Neural cell (in vitro differentiated cells): ENCODE measurements around the gene FILIP1L. TPM values are rescaled to one million over a fixed set of nuclear protein-coding genes. Genes with fewer than 3 reads are reported as not detected.

Experiments used
- H2AFZ ChIP-seq: fragments of 200-600, 300-800 bp; sonication (generic), shearing (Covaris generic); 2 replicates; pipeline ENCODE4 v1.6.0; 2014; ENCODE audit warnings: low read depth, mild to moderate bottlenecking, antibody characterized with exemption, low read length, moderate library complexity
- H3F3A ChIP-seq: fragments of 200-600 bp; shearing (Covaris generic); 2 replicates; pipeline ENCODE4 v1.6.1; 2016; ENCODE audit warnings: mild to moderate bottlenecking, moderate library complexity, mixed read lengths, antibody characterized with exemption, low read length; ENCODE audit not compliant: insufficient read depth, poor library complexity, severe bottlenecking
- H3K27ac ChIP-seq: fragments of 200-600, 300-800 bp; sonication (generic), shearing (Covaris generic); 2 replicates; pipeline ENCODE4 v1.5.1; 2014; ENCODE audit warnings: mild to moderate bottlenecking, low read length, moderate library complexity
- H3K27me3 ChIP-seq: fragments of 300-800, 200-600 bp; sonication (generic), shearing (Covaris generic); 2 replicates; pipeline ENCODE4 v1.6.0; 2014; ENCODE audit warnings: mild to moderate bottlenecking, low read depth, low read length, moderate library complexity; ENCODE audit not compliant: insufficient read depth
- H3K36me3 ChIP-seq: fragments of 300-800, 200-600 bp; sonication (generic), shearing (Covaris generic); 2 replicates; pipeline ENCODE4 v1.5.1; 2014; ENCODE audit warnings: mild to moderate bottlenecking, antibody characterized with exemption, low read length, moderate library complexity; ENCODE audit not compliant: insufficient read depth
- H3K4me2 ChIP-seq: fragments of 300-800, 200-600 bp; sonication (generic), shearing (Covaris generic); 2 replicates; pipeline ENCODE4 v1.6.0; 2014; ENCODE audit warnings: mild to moderate bottlenecking, low read length
- H3K4me3 ChIP-seq: fragments of 300-800, 200-600 bp; sonication (generic), shearing (Covaris generic); 2 replicates; pipeline ENCODE4 v1.5.1; 2014; ENCODE audit warnings: mild to moderate bottlenecking, low read length, moderate library complexity
- H3K79me2 ChIP-seq: fragments of 200-600 bp; shearing (Covaris generic); replicated peaks from 2 replicates; pipeline ENCODE4 v1.6.0; 2014; ENCODE audit warnings: mild to moderate bottlenecking, low read length, moderate library complexity; ENCODE audit not compliant: insufficient read depth
- H3K9ac ChIP-seq: fragments of 300-800, 200-600 bp; sonication (generic), shearing (Covaris generic); 2 replicates; pipeline ENCODE4 v1.6.1; 2016; ENCODE audit warnings: mild to moderate bottlenecking, low read length, mixed read lengths
- H3K9me2 ChIP-seq: fragments of 200-600 bp; shearing (Covaris generic); 2 replicates; pipeline ENCODE4 v1.6.1; 2016; ENCODE audit warnings: mild to moderate bottlenecking, low read length, mixed read lengths; ENCODE audit not compliant: insufficient read depth
- H3K9me3 ChIP-seq: fragments of 200-600, 300-800 bp; sonication (generic), shearing (Covaris generic); 2 replicates; pipeline ENCODE4 v1.6.1; 2016; ENCODE audit warnings: mild to moderate bottlenecking, mixed run types, low read length, moderate library complexity, mixed read lengths
- H4K20me1 ChIP-seq: fragments of 200-600 bp; shearing (Covaris generic); 2 replicates; pipeline ENCODE4 v1.6.1; 2016; ENCODE audit warnings: mild to moderate bottlenecking, mixed run types; ENCODE audit not compliant: insufficient read depth
- CTCF ChIP-seq: fragments of 450-650 bp; IDR thresholded peaks from 2 replicates; pipeline ENCODE4 v1.5.1; 2014; ENCODE audit warnings: antibody characterized with exemption, mild to moderate bottlenecking, moderate library complexity; ENCODE audit not compliant: poor library complexity, severe bottlenecking
- EP300 ChIP-seq: fragments of 450-650 bp; conservative IDR thresholded peaks from 2 replicates; pipeline ENCODE4 v1.6.1; 2014; ENCODE audit warnings: antibody characterized with exemption, mild to moderate bottlenecking, moderate library complexity; ENCODE audit not compliant: poor library complexity, severe bottlenecking
- EZH2 ChIP-seq: fragments of 200-600, 300-800 bp; shearing (Covaris generic), sonication (generic); IDR thresholded peaks from 2 replicates; pipeline ENCODE4 v1.6.1; 2014; ENCODE audit warnings: antibody characterized with exemption, low read length, borderline replicate concordance, mild to moderate bottlenecking; ENCODE audit not compliant: insufficient read depth, poor library complexity, severe bottlenecking
- MXI1 ChIP-seq: fragments of 450-650 bp; conservative IDR thresholded peaks from 2 replicates; pipeline ENCODE4 v1.6.1; 2014; ENCODE audit warnings: antibody characterized with exemption, mild to moderate bottlenecking; ENCODE audit not compliant: poor library complexity, severe bottlenecking
- POLR2AphosphoS5 ChIP-seq: IDR thresholded peaks from 2 replicates; pipeline ENCODE4 v1.6.1; 2012
- RAD21 ChIP-seq: fragments of 450-650 bp; conservative IDR thresholded peaks from 2 replicates; pipeline ENCODE4 v1.6.1; 2014; ENCODE audit warnings: antibody characterized with exemption, mild to moderate bottlenecking, moderate library complexity
- REST ChIP-seq: IDR thresholded peaks from 2 replicates; pipeline ENCODE4 v1.6.1; 2012; ENCODE audit warnings: borderline replicate concordance
- SMC3 ChIP-seq: fragments of 450-650 bp; conservative IDR thresholded peaks from 2 replicates; pipeline ENCODE4 v1.6.1; 2014; ENCODE audit warnings: antibody characterized with exemption, mild to moderate bottlenecking, moderate library complexity; ENCODE audit not compliant: poor library complexity
- TAF1 ChIP-seq: IDR thresholded peaks from 2 replicates; pipeline ENCODE4 v1.6.1; 2012; ENCODE audit warnings: low read depth
- polyA plus RNA-seq: library from polyadenylated mRNA; depleted of rRNA; stranded (reverse); fragments of >200 nt; gene quantifications from 2 replicates; pipeline ENCODE4 v1.2.3, GENCODE V29; 2014

Gene FILIP1L
- polyA plus RNA-seq, 1 donor from 2014 or later: 0.27 TPM

GRCh38 chr3:99981138-99981537 lies 133.2 kb downstream of the FILIP1L start:
- Histone ChIP-seq H3K36me3 (no peaks in the 10 kb centered on the region), H3K9me3 (peaks cover 3% of the 10 kb centered on the region), H3K27me3 (no peaks in the 10 kb centered on the region), H3K79me2 (no peaks in the 10 kb centered on the region), H2AFZ (no peak overlapping the region), H3K9me2 (no peaks in the 10 kb centered on the region), H3K4me2 (no peak overlapping the region), H3K4me3 (no peak overlapping the region), H3F3A (no peaks in the 10 kb centered on the region), H3K27ac (no peak overlapping the region), H3K9ac (no peak overlapping the region), H4K20me1 (no peaks in the 10 kb centered on the region)
- TF ChIP-seq REST (no peak), TAF1 (no peak), EP300 (no peak), SMC3 (no peak), RAD21 (no peak), EZH2 (no peak), CTCF (no peak), POLR2AphosphoS5 (no peak), MXI1 (no peak)

GRCh38 chr3:99980606-99981005 lies 133.7 kb downstream of the FILIP1L start:
- no peaks in the 10 kb centered on the region for H3K27me3 ChIP-seq
- no peaks in the 10 kb centered on the region for H4K20me1 ChIP-seq
- no peaks in the 10 kb centered on the region for H3K9me2 ChIP-seq
- no peak overlapping the region for H3K4me3 ChIP-seq
- no peaks in the 10 kb centered on the region for H3F3A ChIP-seq
- no peak overlapping the region for H3K4me2 ChIP-seq
- no peaks in the 10 kb centered on the region for H3K36me3 ChIP-seq
- no peak overlapping the region for H2AFZ ChIP-seq
- TF ChIP-seq TAF1: no peak
- no peak for TF ChIP-seq MXI1
- TF ChIP-seq SMC3: no peak
- TF ChIP-seq RAD21: no peak
- TF ChIP-seq EP300: no peak
- TF ChIP-seq CTCF: no peak
- TF ChIP-seq REST: no peak
- no peak for TF ChIP-seq POLR2AphosphoS5
- no peak for TF ChIP-seq EZH2
- no peak overlapping the region for H3K9ac ChIP-seq
- H3K9me3 ChIP-seq: peaks cover 3% of the 10 kb centered on the region
- H3K27ac ChIP-seq: no peak overlapping the region
- H3K79me2 ChIP-seq: no peaks in the 10 kb centered on the region
